HFF-Myc (cell line): Measurements from ENCODE around the gene CCDC150.
"Not testable (repeated sequence)": the region's sequence is repeated elsewhere in the genome, so short reads cannot be mapped to it uniquely, and the experiment has no call there.

Experiments used
- DNase-seq: peaks from one replicate; pipeline ENCODE4 v3.0.0-alpha.2; 2011; ENCODE audit warnings: low read depth; ENCODE audit errors: extremely low read depth
- H3K4me3 ChIP-seq: replicated peaks from 2 replicates; pipeline ENCODE4 v1.5.1; 2011; ENCODE audit warnings: low read depth, mild to moderate bottlenecking, control low read depth, low read length
- CTCF ChIP-seq: IDR thresholded peaks from 2 replicates; pipeline ENCODE4 v1.5.1; 2012; ENCODE audit warnings: mild to moderate bottlenecking, low read depth, low read length, control low read depth; ENCODE audit errors: missing control alignments

CCDC150 gene

GRCh38 chr2:196679368-196679767 lies 39.9 kb downstream of the CCDC150 start:
- TF ChIP-seq CTCF: no peak

GRCh38 chr2:196681510-196681909 lies 42.0 kb downstream of the CCDC150 start:
- DNase-seq: no peak
- no peak for TF ChIP-seq CTCF
- H3K4me3 ChIP-seq: no peak overlapping the region

More at GRCh38 chr2:196679368-196679767, 39.9 kb downstream of the CCDC150 start:
- no peak for DNase-seq
- H3K4me3 ChIP-seq: no peak overlapping the region

GRCh38 chr2:196685792-196686191 lies 46.3 kb downstream of the CCDC150 start:
- H3K4me3 ChIP-seq: no peak overlapping the region
- DNase-seq: no peak
- no peak for TF ChIP-seq CTCF

- DNase-seq, H3K4me3 ChIP-seq: not testable (repeated sequence)
Measured at GRCh38 chr2:196686737-196687136, 47.2 kb downstream of the CCDC150 start.

GRCh38 chr2:196696423-196697079 lies 57.0 kb downstream of the CCDC150 start:
- DNase-seq: peak; percentile 24
- no peak overlapping the region for H3K4me3 ChIP-seq
- no peak for TF ChIP-seq CTCF

- no peak for TF ChIP-seq CTCF
- DNase-seq: no peak
- no peak overlapping the region for H3K4me3 ChIP-seq
Measured at GRCh38 chr2:196697825-196698224, 58.3 kb downstream of the CCDC150 start.

GRCh38 chr2:196702641-196703040 lies 63.1 kb downstream of the CCDC150 start:
- peak; percentile 38 for DNase-seq
- no peak overlapping the region for H3K4me3 ChIP-seq
- no peak for TF ChIP-seq CTCF
